Tibial nerve (tissue), 4 donors: ENCODE measurements around the gene RPS23. TPM values are rescaled to one million over a fixed set of nuclear protein-coding genes. Genes with fewer than 3 reads are reported as not detected.

ENCODE experiments used
- DNase-seq, 2 donors: peaks; one replicate each; pipeline ENCODE4 v3.0.0-alpha.2; 2019; ENCODE audit warnings: low spot score in 2 of 2
- H3K27ac ChIP-seq, 4 donors: fragments of 200-600 bp; sonication (generic) in 3 of 4; one replicate each; pipeline ENCODE4 v1.5.1; 2017 to 2019; ENCODE audit warnings: mild to moderate bottlenecking in 1 of 4
- H3K27me3 ChIP-seq, 2 donors: fragments of 200-600 bp; sonication (generic) in 1 of 2; one replicate each; pipeline versions ENCODE4 v1.5.1 to v1.6.0; 2017 to 2019
- H3K36me3 ChIP-seq, 3 donors: fragments of 200-600 bp; sonication (generic); one replicate each; pipeline ENCODE4 v1.5.1; 2018 to 2019
- H3K4me1 ChIP-seq, 4 donors: fragments of 200-600 bp; sonication (generic) in 3 of 4; one replicate each; pipeline ENCODE4 v1.5.1; 2017 to 2019
- H3K4me3 ChIP-seq, 4 donors: fragments of 200-600 bp; sonication (generic) in 3 of 4; one replicate each; pipeline ENCODE4 v1.5.1; 2017 to 2019; ENCODE audit warnings: mild to moderate bottlenecking in 1 of 4, moderate library complexity in 1 of 4
- H3K9me3 ChIP-seq, 4 donors: fragments of 200-600 bp; sonication (generic) in 3 of 4; one replicate each; pipeline ENCODE4 v1.5.1; 2017 to 2019
- CTCF ChIP-seq, 5 experiments: fragments of 200-600 bp in 3 of 5; fragments of 450-650 bp in 2 of 5; sonication (generic) in 3 of 5; IDR thresholded peaks; one replicate each; pipeline ENCODE4 v1.5.1; 2016 to 2019; ENCODE audit warnings: antibody characterized with exemption in 5 of 5, mild to moderate bottlenecking in 3 of 5, moderate library complexity in 2 of 5
- EP300 ChIP-seq, 2 donors: sonication (generic); formaldehyde crosslinking; IDR thresholded peaks; one replicate each; pipeline ENCODE4 v1.6.1; 2017; ENCODE audit warnings: antibody characterized with exemption in 2 of 2, mild to moderate bottlenecking in 1 of 2
- POLR2A ChIP-seq, 2 donors: fragments of 450-650 bp; IDR thresholded peaks; one replicate each; pipeline ENCODE4 v1.6.1; 2017; ENCODE audit warnings: antibody characterized with exemption in 2 of 2, mild to moderate bottlenecking in 2 of 2, moderate library complexity in 2 of 2
- WGBS, 2 donors: methylation state at CpG; one replicate each; pipeline ENCODE4 v1.1.5; 2018; 5-methylcytosine and 5-hydroxymethylcytosine counted together
- total RNA-seq, 4 donors: library from RNA; depleted of rRNA; stranded (reverse); fragments of >200 nt; gene quantifications; one replicate each; pipeline ENCODE4 v1.1.0, GENCODE V29; 2016

RPS23 gene
- total RNA-seq, 4 donors from 2014 or later = 1,823 to 2,213 (median 2,095) TPM

DNA sequence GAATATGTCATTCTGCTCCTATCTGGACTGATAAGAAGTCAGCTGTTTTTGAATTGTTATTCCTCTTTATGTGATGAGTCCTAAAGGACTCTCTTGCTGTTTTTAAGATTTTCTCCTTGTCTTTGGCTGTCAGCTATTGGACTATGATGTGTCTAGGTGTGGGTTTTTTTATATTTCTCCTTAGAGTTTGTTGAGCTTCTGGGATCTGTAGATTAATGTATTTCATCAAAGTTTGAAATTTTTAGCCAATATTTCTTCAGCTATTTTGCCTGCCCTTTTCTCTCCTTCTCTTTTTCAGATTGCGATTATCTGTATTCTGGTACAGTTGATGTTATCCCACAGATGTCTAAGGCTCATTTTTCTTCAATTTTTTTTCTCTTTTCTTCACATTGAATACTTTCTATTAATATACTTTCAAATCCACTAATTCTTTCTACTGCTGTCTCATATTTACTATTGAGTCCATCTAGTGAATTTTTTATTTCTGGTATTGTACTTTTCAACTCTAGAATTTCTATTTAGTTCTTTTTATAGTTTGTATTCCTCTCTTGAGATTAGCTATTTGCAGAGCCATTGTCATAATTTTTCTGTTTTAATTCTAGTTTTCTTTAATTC is 31.1 kb downstream of the RPS23 start:
- no peak overlapping the region for H3K4me3 ChIP-seq

DNA sequence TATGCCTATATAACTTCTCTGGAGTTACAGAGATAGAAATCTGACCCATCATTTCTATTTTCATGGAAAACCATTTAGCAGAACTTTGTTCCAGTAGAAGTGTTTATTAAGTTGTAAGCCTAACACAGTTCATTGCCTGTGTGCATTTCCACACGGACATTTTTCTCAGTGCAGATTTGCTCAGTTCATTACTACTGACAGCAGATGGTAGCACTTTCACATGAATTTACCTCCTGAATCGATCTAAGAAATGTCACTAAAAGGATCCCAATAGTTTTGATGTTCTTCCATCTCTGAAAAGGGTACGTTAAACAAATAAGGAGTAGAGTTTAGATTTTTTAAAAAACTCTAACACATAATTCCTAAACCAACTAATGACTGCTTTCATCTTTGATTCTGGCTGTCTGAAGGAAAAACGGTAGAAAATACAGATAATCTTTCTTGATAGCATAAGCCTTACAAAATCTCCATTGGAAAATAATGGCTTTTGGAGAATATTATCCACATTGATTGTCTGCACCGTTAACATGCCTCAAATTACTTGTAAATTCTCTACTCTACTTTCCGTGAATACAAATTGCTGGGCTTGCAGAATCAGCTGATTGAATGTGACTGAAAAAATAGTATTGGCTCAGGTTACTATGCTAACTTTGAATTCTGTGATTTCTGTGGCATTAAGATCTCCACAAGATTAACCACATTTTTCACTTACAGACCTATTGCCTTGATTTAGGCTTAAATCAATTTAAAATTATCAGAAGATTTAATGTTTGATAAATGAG is 33.1 kb downstream of the RPS23 start:
- no peaks in the 10 kb centered on the region for H3K27me3 ChIP-seq
- no peak overlapping the region for H3K27ac ChIP-seq
- no peaks in the 10 kb centered on the region for H3K4me1 ChIP-seq
- H3K4me3 ChIP-seq = no peak overlapping the region
- TF ChIP-seq CTCF (IDR thresholded peaks at IDR 0.05) (no peak), EP300 (IDR thresholded peaks at IDR 0.05) (no peak), POLR2A (IDR thresholded peaks at IDR 0.05) (no peak)
- 65 to 69% methylated on average over 6 of the region's 6 CpGs for WGBS, 2 donors
- peaks cover 0 to 5% (median 0%) of the 10 kb centered on the region in 3 donors for H3K36me3 ChIP-seq
- H3K9me3 ChIP-seq = peaks cover 0 to 22% (median 4%) of the 10 kb centered on the region in 4 donors
- no peak for DNase-seq

More for the DNA sequence above, 31.1 kb downstream of the RPS23 start:
- no peaks in the 10 kb centered on the region for H3K4me1 ChIP-seq
- H3K27ac ChIP-seq = no peak overlapping the region
- peaks cover 0 to 5% (median 0%) of the 10 kb centered on the region in 3 donors for H3K36me3 ChIP-seq
- WGBS, 2 donors = 96 to 97% methylated on average over 1 of the region's 1 CpG
- TF ChIP-seq EP300 (IDR thresholded peaks at IDR 0.05) (no peak), CTCF (IDR thresholded peaks at IDR 0.05) (no peak), POLR2A (IDR thresholded peaks at IDR 0.05) (no peak)
- H3K9me3 ChIP-seq = peaks cover 0 to 22% (median 4%) of the 10 kb centered on the region in 4 donors
- no peak for DNase-seq
- no peaks in the 10 kb centered on the region for H3K27me3 ChIP-seq

GRCh38 chr5:82244151-82244550 is 34.0 kb downstream of the RPS23 start:
- WGBS, 2 donors = 92 to 97% methylated on average over 2 of the region's 2 CpGs
- TF ChIP-seq EP300 (IDR thresholded peaks at IDR 0.05) = no peak
- TF ChIP-seq POLR2A (IDR thresholded peaks at IDR 0.05) = no peak
- no peak for TF ChIP-seq CTCF (IDR thresholded peaks at IDR 0.05)

DNA sequence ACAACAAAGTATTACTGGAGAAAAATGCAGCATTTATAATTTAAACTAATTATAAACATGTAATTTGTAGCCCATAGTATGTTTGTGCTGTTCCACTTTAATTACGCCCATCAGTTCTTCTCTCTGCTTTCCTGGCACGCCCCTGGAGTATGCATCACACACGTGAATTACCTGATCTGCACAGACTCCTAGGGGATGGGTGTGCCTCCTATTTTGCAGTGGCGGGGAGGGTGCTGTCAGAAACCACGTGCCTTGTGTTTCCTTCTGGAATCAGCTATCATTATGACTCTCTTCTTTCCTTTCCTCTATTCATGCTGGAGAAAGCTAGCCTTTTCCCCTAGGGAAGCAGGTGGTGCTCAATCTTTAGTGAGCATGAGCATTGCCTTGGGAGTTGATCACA is 43.3 kb downstream of the RPS23 start:
- Histone ChIP-seq H3K4me3 (no peak overlapping the region), H3K9me3 (no peaks in the 10 kb centered on the region), H3K27ac (no peak overlapping the region), H3K4me1 (peaks cover 0 to 13% (median 0%) of the 10 kb centered on the region in 4 donors), H3K27me3 (no peaks in the 10 kb centered on the region), H3K36me3 (no peaks in the 10 kb centered on the region)
- 60 to 64% methylated on average over 5 of the region's 5 CpGs for WGBS, 2 donors
- no peak for DNase-seq
- TF ChIP-seq POLR2A (IDR thresholded peaks at IDR 0.05) (no peak), EP300 (IDR thresholded peaks at IDR 0.05) (no peak), CTCF (IDR thresholded peaks at IDR 0.05) (no peak)

More at GRCh38 chr5:82244151-82244550, 34.0 kb downstream of the RPS23 start:
- Histone ChIP-seq H3K4me1 (no peaks in the 10 kb centered on the region), H3K36me3 (peaks cover 0 to 5% (median 0%) of the 10 kb centered on the region in 3 donors), H3K9me3 (peaks cover 0 to 22% (median 4%) of the 10 kb centered on the region in 4 donors), H3K4me3 (no peak overlapping the region), H3K27me3 (no peaks in the 10 kb centered on the region), H3K27ac (no peak overlapping the region)
- no peak for DNase-seq
